ENCODE measurements around the gene MACO1. TPM values are rescaled to one million over a fixed set of nuclear protein-coding genes. Genes with fewer than 3 reads are reported as not detected.
"Not testable (repeated sequence)": the region's sequence is repeated elsewhere in the genome, so short reads cannot be mapped to it uniquely, and the experiment has no call there.

MACO1 gene
- total RNA-seq, 1 experiment from 2014 or later: 9.8 TPM

- ATAC-seq: no peak
- intact Hi-C loops (cut with micrococcal nuclease): no loop called here
- POLR2A ChIA-PET: no interaction called here
- RAD21 ChIA-PET (ENCODE audit: low non-redundant PET in 1 of 2, low total read pairs in 2 of 2, uncharacterized antibody in 2 of 2, unreplicated experiment in 2 of 2): no interaction called here
- H3K4me1 ChIP-seq (ENCODE audit: control insufficient read depth in 1 of 2, insufficient read depth in 2 of 2, low read length in 2 of 2): no peaks in the 10 kb centered on the region
- no peak overlapping the region for H2AFZ ChIP-seq (ENCODE audit: low read depth, low read length, poor library complexity, severe bottlenecking)
- no peaks in the 10 kb centered on the region for H3K79me2 ChIP-seq (ENCODE audit: insufficient read depth, low read length)
- BruUV-seq (replicated peaks): no TSS peak
- no peak overlapping the region for H3K4me2 ChIP-seq (ENCODE audit: low read length)
- no peaks in the 10 kb centered on the region for H3K9me3 ChIP-seq (ENCODE audit: control insufficient read depth in 1 of 2, insufficient read depth in 1 of 2, low read depth in 1 of 2, low read length in 2 of 2)
- no peak overlapping the region for H3K27ac ChIP-seq (ENCODE audit: low read depth, low read length)
- TF ChIP-seq MAX (IDR thresholded peaks at IDR 0.05) (no peak), ELF1 (IDR thresholded peaks at IDR 0.05; ENCODE audit: borderline replicate concordance, low read depth) (no peak), JUND (IDR thresholded peaks at IDR 0.05) (no peak), ZBTB33 (IDR thresholded peaks at IDR 0.05; ENCODE audit: extremely low read depth, insufficient replicate concordance, low read length) (no peak), TCF7L2 (IDR thresholded peaks at IDR 0.05; ENCODE audit: borderline replicate concordance, extremely low read depth, insufficient read depth, insufficient read length) (no peak), SP1 (IDR thresholded peaks at IDR 0.05; ENCODE audit: low read depth) (no peak), CEBPB (IDR thresholded peaks at IDR 0.05; ENCODE audit: low read depth) (no peak), ATF3 (IDR thresholded peaks at IDR 0.05) (no peak), FOSL1 (IDR thresholded peaks at IDR 0.05; ENCODE audit: low read depth) (no peak), POLR2AphosphoS5 (IDR thresholded peaks at IDR 0.05; ENCODE audit: low read depth, low read length) (no peak), EZH2phosphoT487 (IDR thresholded peaks at IDR 0.05; ENCODE audit: borderline replicate concordance) (no peak), POLR2A (IDR thresholded peaks at IDR 0.05; ENCODE audit: borderline replicate concordance, extremely low read depth, insufficient read depth, insufficient read length) (no peak), CTCF (IDR thresholded peaks at IDR 0.05 in 2 of 3, conservative IDR thresholded peaks at IDR 0.05 in 1 of 3; ENCODE audit: borderline replicate concordance in 1 of 3, insufficient read depth in 1 of 3, low read depth in 2 of 3, low read length in 2 of 3) (no peak), YY1 (IDR thresholded peaks at IDR 0.05; ENCODE audit: extremely low read depth, insufficient replicate concordance, low read depth, low read length) (no peak), EGR1 (IDR thresholded peaks at IDR 0.05; ENCODE audit: low read depth) (no peak), ZFX (IDR thresholded peaks at IDR 0.05) (no peak), ZNF274 (IDR thresholded peaks at IDR 0.05; ENCODE audit: low read depth, low read length) (no peak), SRF (IDR thresholded peaks at IDR 0.05; ENCODE audit: low read depth) (no peak), RAD21 (IDR thresholded peaks at IDR 0.05; ENCODE audit: low read depth) (no peak)
- H3K36me3 ChIP-seq (ENCODE audit: control insufficient read depth in 1 of 2, insufficient read depth in 2 of 2, low read length in 2 of 2): peaks cover 0 to 4% of the 10 kb centered on the region in 2 experiments; a peak in 1 of 4 replicates
- no peaks in the 10 kb centered on the region for H3K27me3 ChIP-seq (ENCODE audit: insufficient read depth, low read length)
- H3K4me3 ChIP-seq (replicated peaks in 1 of 2; ENCODE audit: low read depth in 1 of 2, low read length in 2 of 2): no peak overlapping the region
- no peaks in the 10 kb centered on the region for H4K20me1 ChIP-seq (ENCODE audit: insufficient read depth)
- no peak for DNase-seq (ENCODE audit: low read depth, low spot score)
- no peaks in the 10 kb centered on the region for H3K9me2 ChIP-seq (ENCODE audit: insufficient read depth)
- CTCF ChIA-PET: no interaction called here
- no peak overlapping the region for H3K9ac ChIP-seq (ENCODE audit: low read length)
Measured at GRCh38 chr1:25460020-25460419, 29.3 kb downstream of the MACO1 start.

- H3K36me3 ChIP-seq (ENCODE audit: control insufficient read depth in 1 of 2, insufficient read depth in 2 of 2, low read length in 2 of 2); H3K4me1 ChIP-seq (ENCODE audit: control insufficient read depth in 1 of 2, insufficient read depth in 2 of 2, low read length in 2 of 2); intact Hi-C loops (cut with micrococcal nuclease); DNase-seq (ENCODE audit: low read depth, low spot score); RAD21 ChIA-PET (ENCODE audit: low non-redundant PET in 1 of 2, low total read pairs in 2 of 2, uncharacterized antibody in 2 of 2, unreplicated experiment in 2 of 2); H2AFZ ChIP-seq (ENCODE audit: low read depth, low read length, poor library complexity, severe bottlenecking); H3K27ac ChIP-seq (ENCODE audit: low read depth, low read length); H3K4me2 ChIP-seq (ENCODE audit: low read length); H3K9me2 ChIP-seq (ENCODE audit: insufficient read depth); H4K20me1 ChIP-seq (ENCODE audit: insufficient read depth); BruUV-seq (replicated peaks); H3K9me3 ChIP-seq (ENCODE audit: control insufficient read depth in 1 of 2, insufficient read depth in 1 of 2, low read depth in 1 of 2, low read length in 2 of 2); H3K27me3 ChIP-seq (ENCODE audit: insufficient read depth, low read length); ATAC-seq; H3K4me3 ChIP-seq (replicated peaks in 1 of 2; ENCODE audit: low read depth in 1 of 2, low read length in 2 of 2); CTCF ChIA-PET; H3K9ac ChIP-seq (ENCODE audit: low read length); POLR2A ChIA-PET; H3K79me2 ChIP-seq (ENCODE audit: insufficient read depth, low read length): not testable (repeated sequence)
Measured at GRCh38 chr1:25460816-25461215, 30.1 kb downstream of the MACO1 start.
